SK-N-SH (cell line): ENCODE data around the gene IL17RA. TPM values are rescaled to one million over a fixed set of nuclear protein-coding genes. Genes with fewer than 3 reads are reported as not detected.

Experiments
- CTCF ChIA-PET: fragments of 300-600, 350-600 bp; formaldehyde crosslinking; extraction: SDS; loops from one replicate; lab custom pipeline; 2021; lab: Yijun Ruan, JAX
- POLR2A ChIA-PET: fragments of 350-600 bp; sonication (Branson Sonifier 250); formaldehyde crosslinking; extraction: SDS; loops from one replicate; lab custom pipeline; 2020; ENCODE audit warnings: antibody characterized with exemption, inconsistent platforms; lab: Yijun Ruan, JAX
- DNase-seq: peaks from one replicate; pipeline ENCODE4 v3.0.0; 2012
- H2AFZ ChIP-seq: fragments of 200-600 bp; sonication (generic); 2 replicates; pipeline ENCODE4 v1.8.1; 2016; ENCODE audit warnings: antibody characterized with exemption, mild to moderate bottlenecking, low read depth
- H3F3A ChIP-seq: fragments of 200-600 bp; sonication (generic); replicated peaks from 2 replicates; pipeline ENCODE3; 2016; ENCODE audit warnings: antibody characterized with exemption, mild to moderate bottlenecking; ENCODE audit not compliant: insufficient read depth
- H3K27ac ChIP-seq, 2 experiments: fragments of 200-500 bp in 1 of 2; fragments of 200-600 bp in 1 of 2; sonication (Bioruptor generic) in 1 of 2; sonication (generic), shearing (Covaris generic) in 1 of 2; 2 replicates each; pipeline versions ENCODE4 v1.5.1 to v1.6.1; 2014 to 2016; ENCODE audit warnings: low read depth in 2 of 2, inconsistent platforms in 1 of 2, low read length in 1 of 2, mild to moderate bottlenecking in 1 of 2, mixed read lengths in 1 of 2
- H3K27me3 ChIP-seq: fragments of 200-600 bp; sonication (generic), shearing (Covaris generic); 2 replicates; pipeline ENCODE4 v1.6.1; 2016; ENCODE audit warnings: mixed run types; ENCODE audit not compliant: insufficient read depth
- H3K36me3 ChIP-seq, 2 experiments: fragments of 200-500 bp in 1 of 2; fragments of 200-600 bp in 1 of 2; sonication (Bioruptor generic) in 1 of 2; sonication (generic) in 1 of 2; replicated peaks in 1 of 2; 2 replicates each; pipeline versions ENCODE3 to v1.5.1; 2014 to 2016; ENCODE audit warnings: low read length in 1 of 2, mild to moderate bottlenecking in 1 of 2; ENCODE audit not compliant: insufficient read depth in 2 of 2, control insufficient read depth in 1 of 2
- H3K4me1 ChIP-seq, 2 experiments: fragments of 200-500 bp in 1 of 2; fragments of 200-600 bp in 1 of 2; sonication (Bioruptor generic) in 1 of 2; sonication (generic), shearing (Covaris generic) in 1 of 2; 2 replicates each; pipeline versions ENCODE4 v1.5.1 to v1.6.1; 2014 to 2016; ENCODE audit warnings: low read depth in 1 of 2, low read length in 1 of 2, mixed run types in 1 of 2; ENCODE audit not compliant: insufficient read depth in 2 of 2, control insufficient read depth in 1 of 2
- H3K4me2 ChIP-seq: fragments of 200-600 bp; sonication (generic), shearing (Covaris generic); 2 replicates; pipeline ENCODE4 v1.6.1; 2017; ENCODE audit warnings: mixed run types
- H3K4me3 ChIP-seq, 2 experiments: fragments of 200-500 bp in 1 of 2; fragments of 200-600 bp in 1 of 2; sonication (Bioruptor generic) in 1 of 2; sonication (generic), shearing (Covaris generic) in 1 of 2; 2 replicates each; pipeline versions ENCODE4 v1.5.1 to v1.8.1; 2014 to 2016; ENCODE audit warnings: low read depth in 2 of 2, inconsistent platforms in 1 of 2, low read length in 1 of 2, mild to moderate bottlenecking in 1 of 2, mixed read lengths in 1 of 2, moderate library complexity in 1 of 2
- H3K79me2 ChIP-seq: fragments of 200-600 bp; sonication (generic); 2 replicates; pipeline ENCODE4 v1.8.1; 2017; ENCODE audit warnings: mild to moderate bottlenecking; ENCODE audit not compliant: insufficient read depth
- H3K9ac ChIP-seq: fragments of 200-600 bp; sonication (generic); 2 replicates; pipeline ENCODE4 v1.6.1; 2017; ENCODE audit warnings: mixed run types
- H3K9me2 ChIP-seq: fragments of 200-600 bp; sonication (generic); 2 replicates; pipeline ENCODE4 v1.6.1; 2017; ENCODE audit warnings: mixed run types
- H3K9me3 ChIP-seq: fragments of 200-600 bp; sonication (generic); 2 replicates; pipeline ENCODE4 v1.6.1; 2017; ENCODE audit warnings: mixed run types, mild to moderate bottlenecking, moderate library complexity
- H4K20me1 ChIP-seq: fragments of 200-600 bp; sonication (generic); 2 replicates; pipeline ENCODE4 v1.6.1; 2017; ENCODE audit warnings: mild to moderate bottlenecking, mixed run types; ENCODE audit not compliant: insufficient read depth
- CHD2 ChIP-seq: fragments of 150-350 bp; IDR thresholded peaks from 2 replicates; pipeline ENCODE4 v1.6.1; 2018; ENCODE audit warnings: low read length; ENCODE audit not compliant: partially characterized antibody
- EZH2phosphoT487 ChIP-seq: fragments of 200-600 bp; sonication (generic); IDR thresholded peaks from 2 replicates; pipeline ENCODE4 v1.6.1; 2017; ENCODE audit warnings: low read depth, mixed run types, mild to moderate bottlenecking, antibody characterized with exemption, moderate library complexity, borderline replicate concordance
- FOXM1 ChIP-seq: IDR thresholded peaks from 2 replicates; pipeline ENCODE4 v1.4.0; 2012; ENCODE audit warnings: low read depth, mild to moderate bottlenecking
- GABPA ChIP-seq: IDR thresholded peaks from 2 replicates; pipeline ENCODE4 v1.4.0; 2012; ENCODE audit warnings: low read depth, mild to moderate bottlenecking
- IRF3 ChIP-seq: fragments of 150-350 bp; IDR thresholded peaks from 2 replicates; pipeline ENCODE4 v1.6.1; 2016; ENCODE audit warnings: mild to moderate bottlenecking, low read depth, low read length
- MXI1 ChIP-seq: IDR thresholded peaks from 2 replicates; pipeline ENCODE4 v1.6.1; 2012; ENCODE audit warnings: mild to moderate bottlenecking, low read depth, low read length, improper control_type of control experiment
- NFIC ChIP-seq: IDR thresholded peaks from 2 replicates; pipeline ENCODE4 v1.4.0; 2012; ENCODE audit warnings: borderline replicate concordance
- PBX3 ChIP-seq: IDR thresholded peaks from 2 replicates; pipeline ENCODE4; 2012
- POLR2AphosphoS5 ChIP-seq: IDR thresholded peaks from 2 replicates; pipeline ENCODE4 v1.6.1; 2012; ENCODE audit warnings: low read depth, low read length
- SIN3A ChIP-seq: IDR thresholded peaks from 2 replicates; pipeline ENCODE4 v1.6.1; 2012; ENCODE audit warnings: low read depth, mild to moderate bottlenecking, low read length, moderate library complexity, borderline replicate concordance
- TCF12 ChIP-seq: IDR thresholded peaks from 2 replicates; pipeline ENCODE4 v1.4.0; 2012
- YY1 ChIP-seq: IDR thresholded peaks from 2 replicates; pipeline ENCODE4 v1.4.0; 2012; ENCODE audit warnings: low read depth, mild to moderate bottlenecking
- whole genome bisulfite sequencing: methylation state at CpG from one replicate; pipeline ENCODE4 v1.1.6; 2017; ENCODE audit warnings: low lambda C conversion rate; 5-methylcytosine and 5-hydroxymethylcytosine counted together
- polyA plus RNA-seq, 3 experiments: library from polyadenylated mRNA; depleted of rRNA; stranded (reverse); fragments of >200 nt; gene quantifications; 2 replicates each; pipeline ENCODE4 v1.2.3, GENCODE V29; 2012

Gene IL17RA
- polyA plus RNA-seq, 1 of the 3 experiments (the other 2 are of a cell fraction), result 4.5 TPM

- Histone ChIP-seq H3K4me3 (no peak overlapping the region), H3K4me2 (no peak overlapping the region), H3K27ac (no peak overlapping the region), H2AFZ (no peak overlapping the region), H3K9ac (no peak overlapping the region), H3F3A (no peaks in the 10 kb centered on the region), H3K9me2 (no peaks in the 10 kb centered on the region), H3K36me3 (no peaks in the 10 kb centered on the region), H3K9me3 (no peaks in the 10 kb centered on the region), H3K4me1 (no peaks in the 10 kb centered on the region), H3K79me2 (no peaks in the 10 kb centered on the region)
- POLR2A ChIA-PET, result no interaction called here
- DNase-seq, result no peak
- WGBS, result 49% methylated on average over 11 of the region's 42 CpGs
- TF ChIP-seq EZH2phosphoT487, result no peak
- no peak for TF ChIP-seq POLR2AphosphoS5
- TF ChIP-seq PBX3, result no peak
- no peak for TF ChIP-seq CHD2
- no peak for TF ChIP-seq GABPA
- TF ChIP-seq FOXM1, result no peak
- TF ChIP-seq SIN3A, result no peak
- no peak for TF ChIP-seq IRF3
- no peak for TF ChIP-seq NFIC
- TF ChIP-seq TCF12, result no peak
- TF ChIP-seq, all 33 proteins: peak for 0
- CTCF ChIA-PET, result interaction anchor here (1.2 to 1.6 kb wide), 3 partner anchors 12 to 408 kb away, joined by 3 to 5 read pairs (median 4); partner anchors contain the start of gene TMEM121B
- Histone ChIP-seq H3K27me3 (no peaks in the 10 kb centered on the region), H4K20me1 (no peaks in the 10 kb centered on the region)
These were observed 24.5 kb downstream of the IL17RA start for GRCh38 chr22:17109113-17109865.

- Histone ChIP-seq H3K79me2 (no peaks in the 10 kb centered on the region), H3K9ac (no peak overlapping the region), H3K36me3 (no peaks in the 10 kb centered on the region), H3K27ac (no peak overlapping the region), H2AFZ (no peak overlapping the region), H3K4me2 (no peak overlapping the region), H3K9me2 (no peaks in the 10 kb centered on the region), H3K4me3 (no peak overlapping the region), H3F3A (no peaks in the 10 kb centered on the region), H3K27me3 (no peaks in the 10 kb centered on the region), H3K4me1 (no peaks in the 10 kb centered on the region), H3K9me3 (no peaks in the 10 kb centered on the region), H4K20me1 (no peaks in the 10 kb centered on the region)
- WGBS, result 53% methylated on average over 15 of the region's 16 CpGs
- no peak for DNase-seq
- ChIA-PET POLR2A (no interaction called here), CTCF (interaction anchor here (1.2 to 1.6 kb wide), 4 partner anchors 11 to 407 kb away, joined by 3 to 5 read pairs (median 4); partner anchors contain the start of gene TMEM121B)
- TF ChIP-seq MXI1 (no peak), YY1 (no peak), NFIC (no peak), CHD2 (no peak)
These were observed 25.2 kb downstream of the IL17RA start for GRCh38 chr22:17109976-17110375.
